Measurements from ENCODE around the gene MAP2K5. TPM values are rescaled to one million over a fixed set of nuclear protein-coding genes. Genes with fewer than 3 reads are reported as not detected.

The MAP2K5 gene
- total and polyA plus RNA-seq, 7 donors, result 9.8 to 24.0 (median 16.5) TPM

DNA sequence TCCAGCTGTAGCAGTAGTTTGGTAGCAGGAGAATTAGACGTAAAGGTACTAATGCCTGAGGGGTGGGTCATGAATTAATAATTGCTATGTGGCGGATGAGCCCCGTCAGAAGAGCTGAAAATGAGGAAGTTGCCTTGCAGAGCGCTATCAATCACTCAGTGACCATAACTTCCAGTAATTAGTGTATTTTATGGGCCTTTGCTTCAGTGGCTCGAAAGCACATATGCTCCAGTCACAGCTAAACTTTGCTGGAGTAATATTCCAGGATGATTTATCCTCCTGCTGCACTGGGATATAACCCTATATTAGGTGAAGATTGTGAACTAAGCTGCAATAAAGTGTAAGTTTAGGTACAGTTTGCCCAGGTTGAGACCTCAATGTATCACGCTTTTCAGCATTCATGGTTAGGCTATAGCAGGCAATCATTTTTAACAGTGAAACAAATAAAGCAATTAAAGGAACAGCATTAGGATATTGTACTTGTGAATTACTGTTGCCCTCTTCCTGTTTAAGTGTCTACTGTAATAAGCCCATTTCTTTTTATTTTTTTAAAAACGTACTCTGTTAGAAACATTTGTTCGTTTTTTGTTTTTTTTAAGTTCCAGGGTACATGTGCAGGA, 178.2 kb downstream of the MAP2K5 start:
- Histone ChIP-seq H3K27ac (no peak overlapping the region), H3K4me3 (no peak overlapping the region), H3K4me1 (no peaks in the 10 kb centered on the region), H3K36me3 (ENCODE audit: insufficient read depth in 1 of 2, low read depth in 1 of 2) (no peaks in the 10 kb centered on the region), H3K9me3 (no peaks in the 10 kb centered on the region), H3K27me3 (ENCODE audit: insufficient read depth in 3 of 3, low read length in 2 of 3) (no peaks in the 10 kb centered on the region)
- DNase-seq (no peak), ATAC-seq (no peak)
- intact Hi-C loops (cut with DNase I), result no loop called here
- 80 to 85% (median 85%) methylated on average over 8 of the region's 8 CpGs for WGBS, 3 donors
- TF ChIP-seq, protein P1, sequence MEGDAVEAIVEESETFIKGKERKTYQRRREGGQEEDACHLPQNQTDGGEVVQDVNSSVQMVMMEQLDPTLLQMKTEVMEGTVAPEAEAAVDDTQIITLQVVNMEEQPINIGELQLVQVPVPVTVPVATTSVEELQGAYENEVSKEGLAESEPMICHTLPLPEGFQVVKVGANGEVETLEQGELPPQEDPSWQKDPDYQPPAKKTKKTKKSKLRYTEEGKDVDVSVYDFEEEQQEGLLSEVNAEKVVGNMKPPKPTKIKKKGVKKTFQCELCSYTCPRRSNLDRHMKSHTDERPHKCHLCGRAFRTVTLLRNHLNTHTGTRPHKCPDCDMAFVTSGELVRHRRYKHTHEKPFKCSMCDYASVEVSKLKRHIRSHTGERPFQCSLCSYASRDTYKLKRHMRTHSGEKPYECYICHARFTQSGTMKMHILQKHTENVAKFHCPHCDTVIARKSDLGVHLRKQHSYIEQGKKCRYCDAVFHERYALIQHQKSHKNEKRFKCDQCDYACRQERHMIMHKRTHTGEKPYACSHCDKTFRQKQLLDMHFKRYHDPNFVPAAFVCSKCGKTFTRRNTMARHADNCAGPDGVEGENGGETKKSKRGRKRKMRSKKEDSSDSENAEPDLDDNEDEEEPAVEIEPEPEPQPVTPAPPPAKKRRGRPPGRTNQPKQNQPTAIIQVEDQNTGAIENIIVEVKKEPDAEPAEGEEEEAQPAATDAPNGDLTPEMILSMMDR (IDR thresholded peaks at IDR 0.05), result no peak

DNA sequence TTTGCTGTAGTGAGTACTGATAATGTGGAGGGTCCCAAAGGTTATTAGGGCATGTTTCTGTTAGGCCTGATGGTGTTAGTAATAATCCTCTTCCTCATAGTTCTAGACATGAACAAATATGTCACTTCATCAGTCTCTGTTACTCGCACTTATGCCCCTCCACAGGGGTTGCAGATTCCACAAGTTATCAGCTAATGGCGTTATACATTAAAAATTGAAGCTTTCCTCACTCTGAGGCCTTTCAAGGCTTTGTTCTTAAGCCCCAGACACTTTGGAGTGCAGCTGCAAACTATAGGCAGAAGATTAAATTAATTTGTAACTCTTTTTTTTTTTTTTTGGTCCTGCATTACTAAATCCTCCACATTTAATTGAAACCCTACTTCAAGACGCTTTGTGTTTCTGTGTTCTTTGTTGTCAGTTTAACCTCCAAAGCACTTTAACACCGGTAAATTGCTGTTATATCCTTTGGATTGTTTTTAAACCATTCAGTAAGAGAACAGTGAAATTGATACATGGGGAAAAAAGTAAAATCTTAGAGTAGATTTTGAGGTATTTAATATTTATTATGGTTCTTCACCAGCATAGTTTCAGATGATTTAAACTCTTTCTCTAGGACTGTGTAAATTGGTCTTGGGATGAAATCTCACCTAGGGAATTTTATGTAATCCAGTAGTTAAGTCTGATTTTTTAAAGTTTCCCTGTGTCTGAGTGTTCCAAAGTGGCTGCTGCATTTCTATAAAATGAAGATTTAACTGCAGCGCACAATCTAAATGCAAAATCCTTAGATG, 179.7 kb downstream of the MAP2K5 start:
- intact Hi-C loops (cut with DNase I), result no loop called here
- no peak overlapping the region for H3K27ac ChIP-seq
- TF ChIP-seq, protein P1 (IDR thresholded peaks at IDR 0.05), result no peak
- no peaks in the 10 kb centered on the region for H3K36me3 ChIP-seq (ENCODE audit: insufficient read depth in 1 of 2, low read depth in 1 of 2)
- no peaks in the 10 kb centered on the region for H3K9me3 ChIP-seq
- WGBS, 3 donors, result 85 to 90% (median 89%) methylated on average over 5 of the region's 5 CpGs
- no peaks in the 10 kb centered on the region for H3K4me1 ChIP-seq
- no peak overlapping the region for H3K4me3 ChIP-seq
- H3K27me3 ChIP-seq (ENCODE audit: insufficient read depth in 3 of 3, low read length in 2 of 3), result no peaks in the 10 kb centered on the region
- ATAC-seq (no peak), DNase-seq (no peak)

DNA sequence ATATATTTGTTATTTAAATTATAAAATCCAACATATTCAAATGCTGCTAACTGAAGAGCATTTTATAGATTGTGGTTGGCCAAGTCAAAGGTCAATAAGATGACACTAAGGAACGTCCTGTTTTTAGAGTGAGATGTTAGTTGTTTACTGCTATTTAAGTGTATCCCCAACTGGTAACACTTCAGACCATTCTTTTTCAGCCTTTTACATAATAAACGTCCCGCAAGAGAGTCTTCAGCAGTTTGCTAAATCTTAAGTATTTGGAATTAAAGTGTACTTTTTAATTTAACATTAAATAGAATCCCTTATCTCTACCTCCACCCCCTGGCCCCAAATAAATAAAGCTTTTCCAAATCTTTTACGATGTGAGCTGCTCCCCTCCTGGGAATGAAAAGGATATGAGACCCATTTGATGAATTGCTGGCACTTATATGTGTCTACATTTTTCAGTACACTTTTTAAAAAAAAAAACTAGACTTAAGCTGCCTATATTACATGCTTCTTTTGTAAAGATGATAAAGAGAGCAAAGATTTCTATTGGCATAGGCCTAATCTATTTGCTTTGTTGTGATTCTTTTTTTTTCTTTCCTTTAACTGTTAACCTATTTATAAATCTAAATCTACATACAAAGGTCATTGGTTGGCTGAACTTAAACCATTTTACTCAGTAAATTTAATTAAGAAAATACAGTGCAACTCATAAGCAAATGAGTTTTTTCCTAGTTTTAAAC, 181.0 kb downstream of the MAP2K5 start:
- WGBS, 3 donors, result 53 to 62% (median 61%) methylated on average over 4 of the region's 4 CpGs
- ATAC-seq (no peak), DNase-seq (no peak)
- H3K4me3 ChIP-seq, result no peak overlapping the region
- no peaks in the 10 kb centered on the region for H3K36me3 ChIP-seq (ENCODE audit: insufficient read depth in 1 of 2, low read depth in 1 of 2)
- no peak overlapping the region for H3K27ac ChIP-seq
- no peaks in the 10 kb centered on the region for H3K4me1 ChIP-seq
- no peaks in the 10 kb centered on the region for H3K27me3 ChIP-seq (ENCODE audit: insufficient read depth in 3 of 3, low read length in 2 of 3)
- TF ChIP-seq, protein P1 (IDR thresholded peaks at IDR 0.05), result no peak
- H3K9me3 ChIP-seq, result no peaks in the 10 kb centered on the region
- intact Hi-C loops (cut with DNase I), result no loop called here

DNA sequence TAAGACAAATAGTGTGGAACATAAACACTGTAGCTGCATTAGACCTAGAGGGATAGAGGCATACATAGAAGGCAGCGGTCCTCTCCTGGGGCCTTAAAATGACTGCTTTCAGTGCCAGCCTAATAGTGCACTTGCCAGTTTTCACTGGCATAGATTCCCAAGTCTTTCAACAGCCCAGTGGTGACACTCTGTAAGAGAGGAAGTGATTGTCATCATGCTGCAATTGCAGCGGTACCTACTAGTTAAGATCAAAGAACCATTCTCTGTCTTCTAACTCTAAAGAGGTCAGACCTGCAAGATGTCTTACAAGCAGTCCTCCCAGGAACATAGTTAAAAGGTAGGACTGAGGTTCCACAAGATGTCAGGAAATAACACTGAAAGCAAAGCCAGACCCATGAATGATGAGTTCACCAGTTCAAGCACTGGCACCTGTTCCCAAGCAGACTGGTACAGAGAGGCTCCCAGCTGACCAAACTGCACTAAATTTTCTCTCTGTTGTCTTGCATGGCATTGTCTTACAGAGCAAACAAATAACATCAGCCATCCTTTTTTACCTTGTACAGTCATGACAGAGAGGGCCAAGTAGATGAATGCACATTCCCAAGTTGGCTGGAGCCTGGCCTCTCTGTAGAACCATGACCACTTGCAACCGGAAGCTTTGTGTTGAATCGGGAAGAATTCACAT, 182.3 kb downstream of the MAP2K5 start:
- ATAC-seq (peak in 1 of 4 donors; percentile 63), DNase-seq (no peak)
- H3K27ac ChIP-seq, result no peak overlapping the region
- WGBS, 3 donors, result 57 to 90% (median 66%) methylated on average over 4 of the region's 4 CpGs
- no peaks in the 10 kb centered on the region for H3K27me3 ChIP-seq (ENCODE audit: insufficient read depth in 3 of 3, low read length in 2 of 3)
- H3K9me3 ChIP-seq, result no peaks in the 10 kb centered on the region
- H3K4me3 ChIP-seq, result no peak overlapping the region
- intact Hi-C loops (cut with DNase I), result no loop called here
- no peaks in the 10 kb centered on the region for H3K4me1 ChIP-seq
- H3K36me3 ChIP-seq (ENCODE audit: insufficient read depth in 1 of 2, low read depth in 1 of 2), result no peaks in the 10 kb centered on the region
- TF ChIP-seq, protein P1 (IDR thresholded peaks at IDR 0.05), result no peak

All from psoas muscle (tissue), 8 donors.